ENCODE measurements around the gene DOCK2. TPM values are rescaled to one million over a fixed set of nuclear protein-coding genes. Genes with fewer than 3 reads are reported as not detected.

DOCK2 gene
- total and polyA plus RNA-seq, 9 of the 15 experiments (the other 6 are each of a cell fraction or from before 2014, with no cell fraction given) = 4.5 to 42.6 (median 20.5) TPM

DNA sequence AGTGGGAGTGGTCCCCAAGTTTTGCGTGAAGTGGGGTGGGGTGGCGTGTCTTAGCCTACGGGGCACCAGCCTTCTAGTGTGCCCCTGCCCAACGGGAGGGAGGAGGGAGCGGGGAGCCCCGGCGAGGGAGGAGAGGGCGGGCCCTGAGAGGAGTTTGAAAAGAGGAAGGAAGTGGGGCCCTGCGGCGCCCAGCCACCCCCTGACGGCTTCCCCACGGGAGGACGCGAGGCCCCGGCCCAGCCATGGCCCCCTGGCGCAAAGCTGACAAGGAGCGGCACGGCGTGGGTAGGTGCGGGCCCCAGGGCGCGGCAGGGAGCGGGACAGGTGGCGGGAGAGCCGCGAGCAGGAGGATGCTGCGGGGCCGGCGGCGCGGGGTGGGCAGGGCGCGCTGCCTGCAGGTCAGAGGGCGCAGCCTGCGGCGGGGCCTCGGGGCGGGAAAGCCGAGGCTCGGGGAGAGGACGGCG lies at the start of gene DOCK2 (continued):
- TF ChIP-seq RBM15 (IDR thresholded peaks at IDR 0.05; ENCODE audit: insufficient read depth, low read length) (no peak), SRSF3 (IDR thresholded peaks at IDR 0.05; ENCODE audit: insufficient read depth, low read length) (no peak), ESRRA (IDR thresholded peaks at IDR 0.05; ENCODE audit: borderline replicate concordance, low read depth) (no peak), PML (IDR thresholded peaks at IDR 0.05; ENCODE audit: low read length) (no peak), PHB (CRISPR knock-in tag; IDR thresholded peaks at IDR 0.05) (no peak), ZNF239 (CRISPR knock-in tag; IDR thresholded peaks at IDR 0.05) (no peak), CXXC5 (CRISPR knock-in tag; IDR thresholded peaks at IDR 0.05) (peak; percentile 66; the same call in 1 of the 2 replicates), SIN3A (IDR thresholded peaks at IDR 0.05; ENCODE audit: borderline replicate concordance in 2 of 2, control insufficient read depth in 1 of 2, low read depth in 2 of 2, low read length in 2 of 2) (no peak), TEAD4 (IDR thresholded peaks at IDR 0.05; ENCODE audit: low read length) (no peak), TEAD4 (CRISPR knock-in tag; IDR thresholded peaks at IDR 0.05; ENCODE audit: borderline replicate concordance) (no peak), CHD7 (IDR thresholded peaks at IDR 0.05; ENCODE audit: low read depth, low read length) (no peak), ZNF699 (CRISPR knock-in tag; IDR thresholded peaks at IDR 0.05; ENCODE audit: insufficient replicate concordance) (no peak), THRAP3 (IDR thresholded peaks at IDR 0.05; ENCODE audit: borderline replicate concordance) (no peak), NR3C1 (CRISPR knock-in tag; IDR thresholded peaks at IDR 0.05) (peak; percentile 79)
- TF ChIP-seq, protein P1, sequence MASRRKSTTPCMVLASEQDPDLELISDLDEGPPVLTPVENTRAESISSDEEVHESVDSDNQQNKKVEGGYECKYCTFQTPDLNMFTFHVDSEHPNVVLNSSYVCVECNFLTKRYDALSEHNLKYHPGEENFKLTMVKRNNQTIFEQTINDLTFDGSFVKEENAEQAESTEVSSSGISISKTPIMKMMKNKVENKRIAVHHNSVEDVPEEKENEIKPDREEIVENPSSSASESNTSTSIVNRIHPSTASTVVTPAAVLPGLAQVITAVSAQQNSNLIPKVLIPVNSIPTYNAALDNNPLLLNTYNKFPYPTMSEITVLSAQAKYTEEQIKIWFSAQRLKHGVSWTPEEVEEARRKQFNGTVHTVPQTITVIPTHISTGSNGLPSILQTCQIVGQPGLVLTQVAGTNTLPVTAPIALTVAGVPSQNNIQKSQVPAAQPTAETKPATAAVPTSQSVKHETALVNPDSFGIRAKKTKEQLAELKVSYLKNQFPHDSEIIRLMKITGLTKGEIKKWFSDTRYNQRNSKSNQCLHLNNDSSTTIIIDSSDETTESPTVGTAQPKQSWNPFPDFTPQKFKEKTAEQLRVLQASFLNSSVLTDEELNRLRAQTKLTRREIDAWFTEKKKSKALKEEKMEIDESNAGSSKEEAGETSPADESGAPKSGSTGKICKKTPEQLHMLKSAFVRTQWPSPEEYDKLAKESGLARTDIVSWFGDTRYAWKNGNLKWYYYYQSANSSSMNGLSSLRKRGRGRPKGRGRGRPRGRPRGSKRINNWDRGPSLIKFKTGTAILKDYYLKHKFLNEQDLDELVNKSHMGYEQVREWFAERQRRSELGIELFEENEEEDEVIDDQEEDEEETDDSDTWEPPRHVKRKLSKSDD (conservative IDR thresholded peaks at IDR 0.05; ENCODE audit: low read length) = no peak

All from K562 (cell line).